GM19467 (cell line): ENCODE data around the gene ERN1.

Source experiments
- ATAC-seq: cut with Tn5 transposase; IDR thresholded peaks from one replicate; pipeline ENCODE4 v1.9.1; 2021; ENCODE audit warnings: mild to moderate bottlenecking, moderate library complexity; ENCODE audit not compliant: unreplicated experiment

Gene ERN1

DNA sequence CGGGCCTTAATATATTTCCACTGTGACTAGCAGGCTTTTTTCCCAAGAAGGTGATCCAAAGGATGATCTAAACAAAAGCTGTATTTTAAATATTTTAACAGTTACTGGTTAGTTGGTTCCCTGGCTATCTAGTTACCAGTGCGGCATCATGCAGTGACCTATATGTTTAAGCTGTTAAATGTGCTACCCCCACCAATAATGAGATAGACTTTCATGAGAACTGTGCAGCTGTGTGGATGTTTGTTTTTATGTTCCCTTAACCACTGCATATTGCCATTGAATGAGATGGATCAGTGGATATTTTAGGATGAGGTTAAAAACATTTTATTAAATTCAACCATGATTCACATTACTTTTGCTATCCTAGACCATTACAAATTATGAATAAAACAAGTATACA is 16.9 kb downstream of the ERN1 start:
- no peak for ATAC-seq

DNA sequence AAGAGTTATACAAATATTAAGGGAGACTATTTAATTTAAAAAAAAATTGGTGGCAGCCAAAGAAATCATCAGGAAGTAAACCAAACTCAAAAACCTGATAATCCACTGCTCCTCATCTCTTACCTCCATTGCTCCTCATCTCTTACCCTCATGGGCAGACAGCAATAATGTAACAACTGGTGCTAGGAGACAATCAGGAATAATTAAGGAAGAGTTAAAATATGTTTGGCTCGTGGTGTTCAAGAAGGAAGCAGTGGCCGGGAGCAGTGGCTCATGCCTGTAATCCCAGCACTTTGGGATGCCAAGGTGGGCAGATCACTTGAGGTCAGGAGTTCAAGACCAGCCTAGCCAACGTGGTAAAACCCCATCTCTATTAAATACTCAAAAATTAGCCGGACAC is 18.1 kb downstream of the ERN1 start:
- no peak for ATAC-seq

DNA sequence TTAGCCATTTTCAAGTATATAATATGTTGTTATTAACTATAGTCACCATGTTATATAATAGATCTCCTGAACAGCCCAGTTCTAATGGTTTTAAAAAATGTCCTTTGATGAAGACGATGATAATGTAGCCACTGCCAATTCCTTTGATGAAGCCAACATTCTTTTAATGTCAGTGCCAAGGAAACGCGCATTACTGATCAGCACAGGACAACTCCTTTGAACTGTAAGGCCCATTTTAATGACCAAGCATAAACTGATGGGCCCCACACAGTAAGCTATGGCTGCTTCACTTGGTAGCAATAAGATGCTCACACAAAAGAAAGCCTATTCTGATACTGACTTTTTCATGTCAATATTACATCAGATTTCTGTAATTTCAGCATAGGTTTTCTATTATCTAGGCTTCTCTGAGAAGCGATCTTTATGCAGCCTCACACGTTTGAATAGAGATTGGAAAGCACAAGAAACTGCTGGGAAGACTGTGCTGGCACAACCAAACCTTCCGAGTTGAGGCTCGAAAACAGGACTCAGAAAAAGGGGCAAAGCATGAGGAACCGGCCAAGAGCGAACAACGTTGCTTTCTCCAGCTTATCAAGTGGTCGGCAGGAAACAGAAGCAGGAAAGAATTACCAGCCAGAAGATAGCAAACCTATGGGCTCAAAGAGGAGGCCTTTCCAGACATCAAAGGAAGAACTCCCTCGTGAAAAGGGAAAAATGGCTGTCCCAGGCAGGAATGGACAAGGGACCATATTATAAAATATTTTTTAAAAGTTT is 19.4 kb downstream of the ERN1 start:
- no peak for ATAC-seq

DNA sequence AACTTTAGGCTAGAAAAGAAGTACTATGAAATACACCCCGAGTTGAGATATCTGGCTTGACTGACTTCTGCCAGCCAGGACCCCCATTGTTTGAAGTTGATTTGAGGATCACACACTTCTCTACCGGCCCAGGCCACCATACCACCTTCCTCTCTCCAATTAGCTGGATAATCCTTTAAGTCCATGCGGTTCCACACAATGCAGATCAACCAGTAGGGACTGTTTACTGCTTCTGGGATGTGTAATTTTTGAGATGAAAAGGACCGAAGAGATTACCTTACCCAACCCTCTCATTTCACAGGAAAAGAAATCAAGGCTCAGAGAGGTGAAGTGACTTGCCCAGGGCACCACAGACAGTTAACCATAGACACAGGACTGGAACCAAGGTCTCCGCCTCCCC is 20.5 kb downstream of the ERN1 start:
- ATAC-seq: no peak

DNA sequence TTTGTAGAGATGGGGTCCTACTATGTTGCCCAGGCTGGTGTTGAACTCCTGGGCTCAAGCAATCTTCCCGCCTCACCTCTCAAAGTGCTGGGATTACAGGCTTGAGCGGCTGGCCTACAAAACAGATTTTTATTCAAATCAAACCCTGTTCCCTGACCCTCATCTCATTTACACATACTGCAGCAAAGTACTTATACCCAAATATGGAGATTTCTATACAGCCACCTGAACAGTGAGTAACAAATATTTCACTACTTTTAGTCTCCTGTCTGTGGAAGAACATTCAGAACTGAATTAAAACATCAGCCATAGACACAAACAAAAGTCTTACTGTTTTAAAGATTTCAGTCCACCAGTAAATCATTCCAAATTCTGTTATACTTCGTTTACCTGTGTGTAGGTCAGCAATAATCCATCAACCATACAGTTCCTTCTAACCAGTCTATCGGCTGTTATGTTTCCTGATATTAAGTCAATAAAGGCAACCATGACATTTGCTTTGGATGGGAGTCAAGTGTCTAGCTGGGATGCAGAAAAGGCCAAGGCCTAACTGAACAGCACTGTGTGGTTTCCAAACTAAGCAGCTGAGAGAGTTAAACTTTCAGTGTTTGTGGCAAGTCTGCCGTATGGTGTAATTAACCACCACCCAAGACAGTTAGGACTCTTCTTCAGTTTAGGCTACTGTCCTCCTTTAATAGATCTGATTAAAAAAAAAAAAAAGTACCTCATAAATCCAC is 22.3 kb downstream of the ERN1 start:
- no peak for ATAC-seq

DNA sequence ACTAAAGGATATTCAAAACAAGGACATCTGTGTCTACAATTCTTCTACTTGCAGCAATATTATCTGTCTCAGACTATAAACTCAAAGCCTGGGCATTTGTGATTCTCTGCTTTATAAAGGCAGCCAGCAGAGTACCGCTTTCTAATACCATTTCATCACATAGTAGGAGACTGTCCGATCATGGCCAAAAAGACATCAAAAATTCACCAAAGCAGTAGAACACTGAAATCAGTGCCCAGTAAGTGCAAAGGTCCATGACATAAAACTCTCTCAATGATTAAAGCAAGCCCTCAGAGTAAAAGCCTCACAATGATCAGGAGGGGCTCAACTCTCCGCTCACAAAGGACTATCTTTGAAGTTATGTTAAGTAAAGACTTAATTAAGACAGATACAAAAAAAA is 23.0 kb downstream of the ERN1 start:
- ATAC-seq: no peak

DNA sequence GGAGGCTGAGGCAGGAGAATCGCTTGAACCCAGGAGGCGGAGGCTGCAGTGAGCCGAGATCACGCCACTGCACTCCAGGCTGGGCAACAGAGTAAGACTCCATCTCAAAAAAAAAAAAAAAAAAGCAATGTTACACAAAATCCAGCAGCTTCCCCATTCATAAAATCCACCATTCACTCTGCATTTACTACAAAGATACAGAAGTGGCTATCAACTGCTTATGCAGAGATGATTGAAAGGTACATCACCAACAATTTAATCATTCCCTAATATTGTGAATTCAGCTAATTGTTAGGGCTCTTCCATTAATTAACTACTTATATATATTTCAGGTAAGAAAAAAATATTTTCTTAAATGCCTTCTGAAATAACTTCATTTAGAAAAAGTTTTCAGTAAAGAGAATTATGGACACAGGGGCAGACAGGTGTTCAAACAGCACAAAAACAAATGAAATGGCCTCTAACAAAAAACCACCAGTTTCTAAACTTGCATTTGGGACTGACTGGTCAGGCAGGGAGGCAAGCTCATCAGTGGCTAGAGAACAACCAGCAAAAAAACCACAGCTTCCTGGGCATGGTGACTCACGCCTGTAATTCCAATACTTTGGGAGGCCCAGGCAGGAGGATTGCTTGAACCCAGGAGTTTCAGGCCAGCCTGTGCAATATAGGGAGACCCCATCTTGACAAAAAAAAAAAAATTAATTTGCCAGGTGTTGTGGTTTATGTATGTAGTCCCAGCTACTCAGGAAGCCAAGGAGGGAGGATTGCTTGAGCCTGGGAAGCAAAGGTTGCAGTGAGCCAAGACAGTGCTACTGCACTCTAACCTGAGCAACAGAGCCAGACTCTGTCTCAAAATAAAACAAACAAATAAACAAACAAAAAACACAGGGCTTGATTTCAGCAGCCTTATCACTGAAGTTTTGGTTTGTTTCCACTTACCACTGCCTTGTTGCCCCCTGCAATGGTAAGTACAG is 26.3 kb downstream of the ERN1 start:
- ATAC-seq: no peak

- no peak for ATAC-seq
Observed at GRCh38 chr17:64102627-64103390, 27.1 kb downstream of the ERN1 start.

- ATAC-seq: no peak
Observed at GRCh38 chr17:64099543-64099942, 30.4 kb downstream of the ERN1 start.

GRCh38 chr17:64097196-64097936 is 32.6 kb downstream of the ERN1 start:
- ATAC-seq: no peak

DNA sequence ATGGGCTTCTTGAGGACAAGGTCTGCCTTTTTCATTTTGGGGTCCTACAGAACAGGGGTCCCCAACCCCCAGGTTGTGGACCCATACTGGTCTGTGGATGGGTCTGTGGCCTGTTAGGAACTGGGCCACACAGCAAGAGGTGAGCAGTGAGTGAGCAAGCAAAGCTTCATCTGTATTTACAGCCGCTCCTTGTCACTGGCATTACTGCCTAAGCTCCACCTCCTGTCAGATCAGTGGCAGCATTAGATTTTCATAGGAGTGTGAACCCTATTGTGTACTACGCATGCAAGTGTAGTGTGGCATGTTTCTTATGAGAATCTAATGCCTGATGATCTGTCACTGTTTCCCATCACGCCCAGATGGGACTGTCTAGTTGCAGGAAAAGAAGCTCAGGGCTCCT is 33.9 kb downstream of the ERN1 start:
- no peak for ATAC-seq

DNA sequence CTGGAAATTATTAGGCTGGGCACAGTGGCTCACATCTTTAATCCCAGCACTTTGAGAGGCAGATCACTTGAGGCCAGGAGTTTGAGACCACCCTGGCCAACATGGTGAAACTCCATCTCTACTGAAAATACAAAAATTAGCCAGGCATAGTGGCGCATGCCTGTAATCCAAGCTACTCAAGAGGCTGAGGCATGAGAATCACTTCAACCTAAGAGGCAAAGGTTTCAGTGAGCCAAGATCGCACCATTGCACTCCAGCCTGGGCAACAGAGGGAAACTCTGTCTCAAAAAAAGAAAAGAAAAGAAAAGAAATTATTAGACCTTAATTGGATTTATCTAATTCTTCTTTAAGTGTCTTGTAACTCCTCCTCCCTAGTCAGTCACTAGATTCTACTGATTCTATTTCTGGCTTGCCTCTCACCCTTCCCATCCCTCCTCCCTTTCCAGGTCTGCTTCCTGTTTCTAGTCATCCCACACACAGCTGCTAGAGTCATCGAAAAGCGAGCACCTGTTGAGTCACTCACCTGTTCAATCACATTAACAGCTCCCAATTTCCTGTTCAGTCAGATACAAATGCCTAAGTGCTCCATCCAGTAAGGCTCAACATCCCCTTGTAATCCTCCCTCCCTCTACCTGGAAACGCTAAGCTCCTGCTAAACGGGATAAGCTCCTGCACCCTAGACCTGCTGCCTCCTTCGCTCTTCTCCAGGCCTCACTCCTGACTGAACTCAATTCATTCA is 34.6 kb downstream of the ERN1 start:
- no peak for ATAC-seq

DNA sequence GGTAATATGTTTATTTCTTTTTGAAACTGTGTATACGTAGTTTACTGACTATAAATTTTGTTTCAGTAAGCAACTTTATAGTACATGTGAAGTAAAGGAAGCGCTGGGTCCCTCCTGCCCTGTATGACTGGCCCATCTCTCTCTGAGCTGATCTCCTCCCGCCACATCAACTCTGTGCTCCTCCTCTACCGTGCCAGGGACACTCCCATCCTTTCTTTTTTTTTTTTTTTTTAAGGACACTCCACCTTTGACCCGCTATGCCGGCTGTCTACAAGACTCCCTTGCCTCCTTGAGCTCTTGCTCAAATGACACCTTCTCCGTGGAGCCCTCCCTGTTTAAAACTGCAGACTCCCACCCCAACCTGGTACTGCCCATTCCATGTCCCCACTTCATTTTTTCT is 35.5 kb downstream of the ERN1 start:
- ATAC-seq: no peak

DNA sequence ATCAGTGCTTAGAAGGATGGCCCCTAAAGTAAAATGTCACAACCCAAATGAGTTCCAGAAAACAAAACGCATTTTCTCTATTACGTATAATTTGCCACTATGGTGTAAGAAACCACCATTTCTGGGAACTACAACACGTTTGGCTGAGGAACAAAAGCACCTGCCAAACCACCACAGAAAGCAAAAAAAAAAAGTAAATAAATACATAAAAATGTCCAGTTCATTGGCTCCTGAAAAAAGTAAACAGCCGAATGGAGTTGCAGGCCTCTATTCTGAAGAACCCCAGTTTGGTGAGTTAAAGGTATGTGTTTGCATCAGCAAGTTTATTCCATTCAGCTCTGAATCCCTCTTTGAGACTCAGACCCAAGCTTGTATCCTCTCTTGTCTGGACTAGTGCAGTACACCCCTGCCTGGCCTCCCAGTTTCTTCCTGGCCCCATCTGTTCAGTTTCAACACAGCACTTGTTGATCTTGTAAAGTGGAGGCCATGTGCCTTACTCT is 36.9 kb downstream of the ERN1 start:
- no peak for ATAC-seq

- ATAC-seq: no peak
Observed at GRCh38 chr17:64092113-64092512, 37.8 kb downstream of the ERN1 start.

GRCh38 chr17:64091571-64091970 is 38.4 kb downstream of the ERN1 start:
- ATAC-seq: no peak

DNA sequence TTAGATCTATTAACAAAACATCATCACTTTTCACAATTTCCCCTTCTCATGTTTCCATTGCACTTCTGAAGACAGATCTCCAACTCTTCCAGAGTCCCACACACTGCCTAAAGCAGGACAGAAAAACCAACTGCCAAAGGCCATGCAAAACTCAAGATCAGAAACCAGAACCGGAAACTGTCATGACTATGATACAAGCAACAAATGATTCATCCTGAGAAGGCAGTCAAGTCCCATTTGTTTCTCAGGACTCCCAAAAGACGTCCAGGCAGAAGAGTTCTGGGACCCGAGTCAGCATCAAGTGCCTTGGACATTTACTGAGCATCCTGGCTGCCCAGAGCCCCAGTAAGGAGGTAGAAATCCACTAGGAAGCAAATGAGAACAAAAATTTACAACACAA is 38.8 kb downstream of the ERN1 start:
- no peak for ATAC-seq

DNA sequence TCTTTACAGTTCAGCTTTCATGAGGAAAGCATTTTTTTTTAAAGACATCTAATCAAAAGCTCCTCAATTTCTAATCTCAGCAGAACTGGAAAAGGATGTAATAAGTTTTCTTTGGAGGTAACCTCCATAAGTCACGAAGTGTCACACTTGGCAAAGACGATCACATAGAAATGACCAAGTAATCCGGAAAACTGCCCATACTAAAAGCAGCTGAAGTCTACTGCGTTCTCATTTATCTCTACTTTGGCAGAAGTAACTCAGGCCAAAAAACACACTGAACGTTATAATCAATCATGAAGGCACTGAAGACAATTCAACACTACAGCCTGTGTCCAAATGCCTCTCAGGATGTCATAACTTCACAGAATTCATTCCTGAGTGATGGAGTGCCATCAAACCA is 39.8 kb downstream of the ERN1 start:
- no peak for ATAC-seq
